Dermis microvascular lymphatic vessel endothelial cell (primary cell): ENCODE data around the gene AP2A2. TPM values are rescaled to one million over a fixed set of nuclear protein-coding genes. Genes with fewer than 3 reads are reported as not detected.

ENCODE experiments used
- DNase-seq, 2 donors: peaks; one replicate each; pipeline versions ENCODE4 v3.0.0 to v3.0.0-alpha.2; 2010; ENCODE audit warnings: low read depth in 2 of 2
- total RNA-seq: library from RNA; depleted of rRNA; stranded (reverse); fragments of >200 nt; gene quantifications from 2 replicates; pipeline ENCODE4 v1.2.1, GENCODE V29; 2014

Gene AP2A2
- total RNA-seq, 1 donor from 2014 or later: 25.9 TPM

DNA sequence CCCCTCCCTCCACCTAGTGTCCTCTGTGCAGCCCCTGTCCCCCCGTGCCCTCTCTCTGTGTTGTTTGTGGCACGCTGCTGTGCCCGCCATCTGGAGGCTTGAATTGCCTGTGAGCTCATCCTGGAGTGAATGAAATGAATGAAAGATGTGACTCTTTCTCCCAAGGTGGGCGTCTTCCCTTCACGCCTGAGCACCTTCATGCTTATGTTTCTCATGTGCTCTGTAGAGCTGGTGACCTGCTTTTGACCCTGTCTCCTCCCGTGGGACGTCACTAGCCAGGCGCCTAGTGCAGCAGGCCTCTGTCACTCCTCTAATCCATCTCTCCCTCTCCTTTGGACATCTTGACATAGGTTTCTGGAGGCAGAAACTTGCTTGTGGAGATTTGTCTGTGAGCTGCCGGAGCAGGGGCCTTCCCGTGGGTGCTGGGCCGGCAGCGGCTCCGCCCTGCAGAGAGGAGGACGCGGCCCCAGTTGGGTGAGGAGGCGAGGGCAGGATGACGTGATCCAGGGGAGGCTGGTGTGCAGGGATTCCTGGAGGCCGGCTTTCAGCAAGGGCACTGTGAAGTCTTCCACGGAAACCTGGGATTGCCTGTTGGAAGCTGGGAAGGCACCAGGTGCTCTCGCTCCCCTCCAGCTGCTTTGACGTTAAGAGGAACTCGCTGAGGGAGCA, 70.2 kb downstream of the AP2A2 start:
- DNase-seq: no peak

- no peak for DNase-seq
Observed at GRCh38 chr11:996681-997080, 71.0 kb downstream of the AP2A2 start.

DNA sequence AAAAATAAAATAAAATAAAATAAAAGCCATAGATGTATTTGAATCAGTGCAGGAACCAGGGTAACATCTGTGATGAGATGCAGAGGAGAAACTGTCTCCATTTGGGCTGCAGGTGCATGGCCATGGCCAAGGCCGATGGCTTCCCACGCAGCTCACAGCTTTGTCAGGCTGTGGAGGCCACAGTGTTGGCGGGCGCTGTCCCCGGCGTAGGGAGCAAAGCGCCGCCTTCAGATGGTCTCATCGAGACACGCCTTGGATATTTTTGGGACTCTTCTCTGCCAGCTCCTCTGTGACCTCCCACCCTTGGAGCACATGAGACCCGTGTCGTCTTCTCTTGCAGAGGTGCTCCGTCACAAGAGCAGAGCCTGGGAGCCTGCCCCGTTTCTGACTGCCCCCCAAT, 72.2 kb downstream of the AP2A2 start:
- no peak for DNase-seq

GRCh38 chr11:999009-999408, 73.3 kb downstream of the AP2A2 start:
- DNase-seq: no peak

GRCh38 chr11:1000357-1001278, 74.9 kb downstream of the AP2A2 start:
- no peak for DNase-seq

- DNase-seq: no peak
Observed at GRCh38 chr11:1001617-1002405, 76.1 kb downstream of the AP2A2 start.

DNA sequence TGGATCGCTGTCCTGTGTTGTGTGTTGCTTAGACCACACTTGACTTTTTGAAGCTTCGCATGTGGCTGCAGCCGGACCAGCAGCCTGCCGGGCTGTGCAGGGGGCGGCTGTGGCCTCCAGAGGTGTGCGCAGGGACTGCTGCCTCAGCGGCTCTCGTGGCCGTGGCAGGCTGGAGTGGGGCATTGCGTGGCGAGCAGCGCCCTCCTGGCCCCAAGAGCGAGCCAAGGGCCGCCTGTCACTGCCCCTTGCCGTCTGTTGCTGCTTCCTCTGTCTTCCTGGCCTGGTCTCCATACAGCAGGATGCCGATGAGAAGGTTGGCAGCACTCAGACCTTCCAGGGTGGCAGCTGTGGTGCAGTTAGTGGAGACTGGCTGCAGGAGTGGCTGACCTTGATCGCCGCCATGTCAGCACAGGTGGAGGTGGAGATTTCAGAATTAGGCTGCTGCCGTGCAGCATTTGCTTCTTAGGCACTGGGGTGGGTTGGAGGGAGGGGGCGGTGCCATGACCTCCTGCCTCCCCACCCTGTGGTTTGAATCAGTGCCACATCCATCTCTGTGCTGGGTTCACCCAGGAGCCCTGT, 76.8 kb downstream of the AP2A2 start:
- DNase-seq: no peak

GRCh38 chr11:1003159-1003558, 77.5 kb downstream of the AP2A2 start:
- DNase-seq: no peak

- no peak for DNase-seq
Observed at GRCh38 chr11:1005928-1006327, 80.3 kb downstream of the AP2A2 start.

GRCh38 chr11:1006762-1007161, 81.1 kb downstream of the AP2A2 start:
- no peak for DNase-seq

GRCh38 chr11:1007279-1007678, 81.6 kb downstream of the AP2A2 start:
- no peak for DNase-seq

DNA sequence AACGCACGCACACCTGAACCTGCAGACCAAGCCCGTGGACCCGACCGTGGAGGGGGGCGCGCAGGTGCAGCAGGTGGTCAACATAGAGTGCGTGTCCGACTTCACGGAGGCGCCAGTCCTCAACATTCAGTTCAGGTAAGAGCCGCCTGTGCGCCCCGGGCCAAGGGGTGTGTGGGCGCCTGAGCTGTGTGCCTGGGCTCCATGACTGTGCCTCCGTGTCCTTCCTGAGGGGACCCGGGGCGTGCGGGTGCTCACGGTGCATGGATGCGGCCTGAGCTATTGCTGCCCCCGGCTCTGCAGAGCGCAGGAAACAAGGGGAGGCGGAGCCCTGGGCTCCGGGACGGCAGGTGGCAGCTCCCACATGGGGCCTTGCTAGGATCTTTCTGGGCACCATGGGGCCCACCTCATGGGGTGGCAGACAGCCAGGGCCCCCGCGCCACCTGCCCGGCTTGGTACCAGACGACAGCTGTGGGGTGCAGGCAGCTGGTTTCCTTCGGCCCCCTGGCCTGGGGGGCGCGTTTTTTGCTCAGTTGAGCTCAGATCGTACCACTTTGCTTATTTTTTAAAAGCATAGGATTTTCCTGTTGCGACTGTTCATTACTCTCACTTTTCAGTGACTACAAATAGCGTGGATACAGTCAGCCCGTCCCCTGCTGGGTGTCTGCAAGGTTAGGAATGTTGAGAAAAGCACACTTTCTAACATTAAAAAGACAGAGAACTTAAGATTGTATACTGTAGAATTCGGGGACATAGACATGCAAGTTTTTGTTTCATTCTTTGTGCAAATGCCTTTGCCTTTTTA, 82.5 kb downstream of the AP2A2 start:
- no peak for DNase-seq

- DNase-seq: no peak
Observed at GRCh38 chr11:1008803-1009145, 83.1 kb downstream of the AP2A2 start.

DNA sequence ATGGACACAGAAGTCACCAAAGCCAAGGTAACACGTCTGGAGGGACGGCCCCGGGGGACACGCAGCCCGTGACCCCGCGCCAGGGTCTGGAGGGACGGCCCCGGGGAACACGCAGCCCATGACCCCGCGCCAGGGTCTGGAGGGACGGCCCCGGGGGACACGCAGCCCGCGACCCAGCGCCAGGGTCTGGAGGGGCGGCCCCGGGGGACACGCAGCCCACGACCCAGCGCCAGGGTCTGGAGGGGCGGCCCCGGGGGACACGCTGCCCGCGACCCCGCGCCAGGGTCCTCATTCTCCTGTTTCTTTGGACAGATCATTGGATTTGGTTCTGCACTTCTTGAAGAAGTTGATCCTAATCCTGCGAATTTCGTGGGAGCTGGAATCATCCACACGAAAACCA, 83.7 kb downstream of the AP2A2 start:
- no peak for DNase-seq

DNA sequence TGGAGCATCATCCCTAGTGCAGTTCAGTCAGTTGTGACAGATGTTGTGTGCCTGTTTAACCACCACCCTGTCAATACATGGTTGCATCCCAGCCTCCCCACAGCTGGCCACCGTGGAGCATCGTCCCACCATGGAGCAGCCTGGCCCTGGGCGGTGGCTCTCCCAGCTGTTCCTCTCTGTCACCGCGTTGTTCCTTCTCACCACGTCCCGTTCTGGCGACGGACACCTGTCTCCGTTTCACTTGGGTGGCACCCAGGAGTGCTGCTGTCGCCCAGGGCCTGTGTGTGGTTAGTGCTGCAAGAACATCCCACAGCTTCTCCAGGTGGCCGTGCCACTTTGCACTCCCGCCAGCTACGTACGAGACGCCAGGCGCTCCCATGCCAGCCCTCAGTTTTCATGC, 84.3 kb downstream of the AP2A2 start:
- DNase-seq: no peak

DNA sequence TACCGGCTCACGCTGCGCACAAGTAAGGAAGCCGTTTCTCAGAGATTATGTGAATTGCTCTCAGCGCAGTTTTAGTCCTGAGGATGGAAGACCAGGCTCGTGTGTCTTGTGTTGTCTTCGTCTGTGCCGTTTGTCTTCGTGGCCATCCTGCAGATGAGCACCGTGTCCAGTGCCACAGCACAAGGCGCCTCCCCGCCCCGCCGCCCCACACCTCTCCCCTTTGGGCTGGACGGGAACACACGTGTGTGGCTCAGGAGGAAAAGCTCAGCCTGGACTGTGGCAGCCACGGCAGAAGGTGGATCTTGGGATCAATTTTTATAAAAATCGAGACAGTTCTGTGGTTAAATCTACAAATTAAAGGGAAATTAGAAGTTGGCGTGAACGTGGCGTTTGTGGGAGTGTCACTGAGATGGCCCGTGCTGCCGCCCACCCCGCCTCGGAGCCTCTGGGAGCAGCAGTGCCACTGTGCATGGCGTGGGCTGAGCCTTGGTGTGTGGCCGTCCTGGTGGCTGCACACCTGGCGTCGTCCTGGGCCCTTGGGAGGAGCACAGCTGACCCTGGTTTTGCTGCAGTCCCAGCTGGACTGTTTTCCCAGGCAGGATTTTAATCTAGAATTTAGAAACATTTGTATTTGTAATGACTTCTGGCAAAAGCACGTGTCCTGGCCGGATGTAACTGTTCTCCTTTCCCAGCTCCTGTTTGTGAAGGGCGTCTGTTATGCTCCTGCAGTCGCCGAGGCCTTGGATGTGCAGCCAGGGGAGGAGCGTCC, 85.1 kb downstream of the AP2A2 start:
- DNase-seq: no peak

DNA sequence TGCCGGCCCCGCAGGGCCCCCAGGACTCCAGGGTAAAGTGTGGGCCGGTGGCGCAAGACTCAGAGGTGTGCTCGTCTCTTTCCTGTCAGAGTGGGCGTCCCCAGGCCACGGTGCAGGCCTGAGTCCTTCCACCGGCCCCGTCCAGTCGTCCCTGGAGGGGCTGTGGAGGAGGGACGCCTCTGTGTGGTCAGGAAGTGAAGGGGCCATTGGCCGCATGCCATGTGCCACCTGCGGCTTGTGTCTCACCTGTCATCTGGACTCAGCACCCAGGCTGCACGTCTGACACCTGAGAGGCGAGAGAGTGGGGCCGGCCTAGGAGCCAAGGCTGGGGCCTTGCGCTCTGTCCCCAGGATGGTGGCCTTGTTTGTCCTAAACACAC, 85.6 kb downstream of the AP2A2 start:
- no peak for DNase-seq

DNA sequence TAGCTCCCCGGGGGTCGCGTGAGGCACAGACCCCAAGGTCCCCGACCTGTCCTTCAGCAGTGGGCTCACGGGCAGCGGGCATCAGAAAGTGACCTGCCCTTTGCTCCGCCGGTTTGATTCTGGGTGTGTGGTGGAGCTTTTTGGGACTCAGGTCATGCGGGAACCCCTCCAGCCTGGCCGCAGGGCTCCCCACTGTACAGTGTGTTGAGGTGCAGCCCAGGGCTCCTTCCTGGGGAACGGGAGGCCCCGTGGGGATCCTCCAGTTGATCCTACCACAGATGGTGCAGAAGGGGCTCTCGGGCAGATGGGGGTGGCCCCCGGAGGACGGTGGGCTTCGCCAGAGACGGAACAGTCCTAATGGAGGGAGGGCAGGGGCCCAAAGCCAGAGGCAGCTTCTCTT, 86.6 kb downstream of the AP2A2 start:
- DNase-seq: no peak

DNA sequence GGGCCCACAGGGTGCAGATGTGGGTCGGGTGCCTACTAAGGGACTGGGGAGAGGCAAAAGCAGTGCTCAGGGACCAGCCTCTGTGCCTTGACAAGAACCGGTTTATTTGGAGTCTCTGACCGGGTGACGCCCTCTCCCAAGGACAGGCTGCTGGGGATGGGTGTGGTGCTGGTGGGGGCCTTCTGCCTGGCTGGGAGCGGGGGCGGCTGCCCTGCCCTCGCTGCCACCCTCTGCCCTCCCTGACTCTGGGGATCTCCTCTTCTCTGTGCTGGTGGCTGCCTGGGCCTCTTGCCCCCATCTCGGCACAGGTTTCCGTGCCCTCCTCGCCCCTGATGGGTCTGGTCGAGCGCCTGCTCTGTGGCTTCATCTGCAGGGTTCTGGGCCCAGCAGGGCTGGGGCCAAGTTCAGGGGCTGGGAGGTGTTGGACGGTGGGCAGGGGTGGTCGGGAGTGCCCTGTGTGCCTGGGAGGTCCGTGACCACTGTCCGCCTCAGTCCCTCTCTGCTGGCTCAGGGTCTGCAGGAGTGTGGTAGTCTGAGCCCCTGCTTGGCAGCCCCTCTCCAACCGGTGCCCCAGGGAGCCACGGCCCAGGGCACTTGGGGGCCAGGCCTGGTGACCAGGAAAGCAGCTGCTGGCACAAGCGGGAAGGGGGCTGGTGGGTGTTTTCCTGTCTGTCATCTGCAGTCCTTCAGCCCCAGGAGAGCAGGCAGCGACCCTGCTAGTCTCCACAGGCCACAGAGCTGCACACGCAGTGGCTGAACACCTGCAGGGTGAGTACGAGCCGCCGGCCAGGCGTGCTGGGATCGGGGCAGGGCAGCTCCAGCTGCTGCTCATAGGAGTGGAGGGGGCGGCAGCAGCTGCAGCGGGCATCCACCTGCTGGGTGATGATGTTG, 87.3 kb downstream of the AP2A2 start:
- no peak for DNase-seq

DNA sequence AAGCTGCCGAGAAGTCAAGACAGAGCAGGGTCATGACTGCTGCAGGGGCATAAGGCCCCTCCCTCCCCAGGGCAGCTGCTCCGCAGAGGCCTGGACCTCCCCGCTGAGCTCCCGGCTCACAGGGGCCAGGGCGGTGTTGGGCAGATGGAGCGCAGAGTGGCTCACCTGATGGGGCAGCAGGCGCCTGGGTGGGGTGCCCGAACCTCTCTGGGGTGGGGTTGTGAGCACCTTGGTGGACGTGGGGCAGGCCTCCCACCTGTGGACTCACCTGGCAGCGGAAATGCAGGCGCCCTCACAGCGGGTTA, 87.9 kb downstream of the AP2A2 start:
- DNase-seq: no peak
